Measurements from ENCODE around the gene ANGPTL8. TPM values are rescaled to one million over a fixed set of nuclear protein-coding genes. Genes with fewer than 3 reads are reported as not detected.
A peak's percentile ranks its signal among the peaks of the same experiment; 100 is the strongest.

The ANGPTL8 gene
- polyA plus RNA-seq, 2 of the 4 experiments (the other 2 are of a cell fraction), result 0.12 TPM; not detected in 1

GRCh38 chr19:11197291-11198174 lies 41.9 kb upstream of the ANGPTL8 start, which contains the start of gene KANK2:
TSS of gene KANK2 (minus strand) at chr19:11197545. CDS start at chr19:11194511, 3,034 bp downstream.
- DNase-seq (ENCODE audit: low read depth in 1 of 2, low spot score in 1 of 2) (peak; percentile 75 to 77), ATAC-seq (peak; percentile 84 to 86), FAIRE-seq (no peak)
- H3K9me3 ChIP-seq, result no peaks in the 10 kb centered on the region
- ChIA-PET CTCF (interaction anchor here (0.6 to 6.4 kb wide), 6 partner anchors 10 to 256 kb away, joined by 3 to 40 read pairs (median 5); no protein-coding TSS in a partner anchor), POLR2A (interaction anchor here (0.5 to 1.7 kb wide), 3 partner anchors 21 to 59 kb away, joined by 3 to 8 read pairs (median 7); no protein-coding TSS in a partner anchor)
- WGBS (ENCODE audit: missing lambda C conversion rate), result 0% methylated on average over 1 of the region's 78 CpGs
- peaks cover 37% of the 10 kb centered on the region for H3K4me1 ChIP-seq
- peak within 1 kb of the TSS; percentile 78 for H3K4me2 ChIP-seq
- TF ChIP-seq POLR2A (IDR thresholded peaks at IDR 0.05; ENCODE audit: low read length) (peak; percentile 60), HDAC2 (IDR thresholded peaks at IDR 0.05) (peak; percentile 88), SMC3 (IDR thresholded peaks at IDR 0.05) (peak; percentile 28; the same call in 2 of the 3 replicates), KDM1A (IDR thresholded peaks at IDR 0.05; ENCODE audit: low read depth) (peak; percentile 97), JUN (IDR thresholded peaks at IDR 0.05) (peak; percentile 82 to 83; a peak in 4 of 5 replicates), CTCF (IDR thresholded peaks at IDR 0.05) (peak; percentile 5; the same call in 1 of the 3 replicates), HES2 (IDR thresholded peaks at IDR 0.05) (no peak), MAX (IDR thresholded peaks at IDR 0.05) (peak; percentile 36; the same call in 1 of the 2 replicates), RCOR1 (IDR thresholded peaks at IDR 0.05; ENCODE audit: low read depth, low read length) (no peak), EP300 (IDR thresholded peaks at IDR 0.05) (peak in 1 of 2 experiments; percentile 36; a peak in 2 of 5 replicates), GATA3 (IDR thresholded peaks at IDR 0.05; ENCODE audit: borderline replicate concordance) (peak; percentile 32; the same call in 1 of the 2 replicates)
- peak within 1 kb of the TSS; percentile 92 to 98 for H3K27ac ChIP-seq
- peak within 1 kb of the TSS; percentile 66 for H3K4me3 ChIP-seq

- CTCF ChIA-PET, result interaction anchor here (0.8 to 6.4 kb wide), 6 partner anchors 9 to 261 kb away, joined by 4 to 40 read pairs (median 5); no protein-coding TSS in a partner anchor
- no peak overlapping the region; the same call in 2 of the 3 replicates for H3K4me3 ChIP-seq
- FAIRE-seq (no peak), ATAC-seq (peak in 1 of 2 experiments; percentile 3; a peak in 1 of 6 replicates), DNase-seq (ENCODE audit: low read depth in 1 of 2, low spot score in 1 of 2) (no peak)
- peaks cover 43% of the 10 kb centered on the region for H3K4me1 ChIP-seq
- peak overlapping the region; percentile 78 for H3K4me2 ChIP-seq
- TF ChIP-seq REST (IDR thresholded peaks at IDR 0.05), result no peak
- TF ChIP-seq CHD4 (IDR thresholded peaks at IDR 0.05; ENCODE audit: borderline replicate concordance), result 0 out of 2 replicates have a peak, but pooled peaks have one; percentile 77
- TF ChIP-seq CTCF (IDR thresholded peaks at IDR 0.05), result 0 out of 3 replicates have a peak, but pooled peaks have one; percentile 3
- WGBS (ENCODE audit: missing lambda C conversion rate), result 84% methylated on average over 7 of the region's 7 CpGs
- POLR2A ChIA-PET, result interaction anchor here (0.5 to 1.7 kb wide), 3 partner anchors 20 to 60 kb away, joined by 3 to 8 read pairs (median 7); no protein-coding TSS in a partner anchor
- no peaks in the 10 kb centered on the region for H3K9me3 ChIP-seq
- H3K27ac ChIP-seq, result peak overlapping the region; percentile 92 to 98
Observed at GRCh38 chr19:11198175-11198534, 41.3 kb upstream of the ANGPTL8 start.

All from A549 (cell line).